Iris pigment epithelial cell (primary cell): Measurements from ENCODE around the gene RPRML.
"Not testable (repeated sequence)": the region's sequence is repeated elsewhere in the genome, so short reads cannot be mapped to it uniquely, and the experiment has no call there.

Source experiments
- DNase-seq: peaks from one replicate; pipeline ENCODE4 v3.0.0-alpha.2; 2011; ENCODE audit warnings: low read depth

Gene RPRML

GRCh38 chr17:46979147-46979863, at the start of gene RPRML:
Gene RPRML, minus strand, starts transcription at chr17:46979253. Its CDS starts 246 bp downstream, at chr17:46979007.
- DNase-seq = peak; percentile 20

- DNase-seq = not testable (repeated sequence)
Observed at GRCh38 chr17:47016966-47017365, 37.9 kb upstream of the RPRML start.

GRCh38 chr17:47013341-47013740, 34.3 kb upstream of the RPRML start:
- DNase-seq = no peak

- no peak for DNase-seq
Observed at GRCh38 chr17:47012457-47012856, 33.4 kb upstream of the RPRML start.

- no peak for DNase-seq
Observed at GRCh38 chr17:47009759-47010594, 30.9 kb upstream of the RPRML start.

- no peak for DNase-seq
Observed at GRCh38 chr17:47004906-47005305, 25.9 kb upstream of the RPRML start.

- not testable (repeated sequence) for DNase-seq
Observed at GRCh38 chr17:47003864-47004263, 24.8 kb upstream of the RPRML start.

GRCh38 chr17:46995841-46996571, 17.0 kb upstream of the RPRML start:
- DNase-seq = peak; percentile 25

GRCh38 chr17:46994993-46995392, 15.9 kb upstream of the RPRML start:
- DNase-seq = no peak

- no peak for DNase-seq
Observed at GRCh38 chr17:46991617-46992016, 12.6 kb upstream of the RPRML start.

GRCh38 chr17:46989637-46990431, 10.8 kb upstream of the RPRML start:
- no peak for DNase-seq

- DNase-seq = not testable (repeated sequence)
Observed at GRCh38 chr17:46987927-46988326, 8.9 kb upstream of the RPRML start.

- no peak for DNase-seq
Observed at GRCh38 chr17:46986366-46986765, 7.3 kb upstream of the RPRML start.

- DNase-seq = no peak
Observed at GRCh38 chr17:46984892-46985291, 5.8 kb upstream of the RPRML start.

- no peak for DNase-seq
Observed at GRCh38 chr17:46984341-46984740, 5.3 kb upstream of the RPRML start.

GRCh38 chr17:46983782-46984181, 4.7 kb upstream of the RPRML start:
- DNase-seq = no peak

- DNase-seq = no peak
Observed at GRCh38 chr17:46982577-46982976, 3.5 kb upstream of the RPRML start.

GRCh38 chr17:46978489-46979146, 435 bp downstream of the RPRML start:
- no peak for DNase-seq

- DNase-seq = no peak
Observed at GRCh38 chr17:46977750-46978488, 1.1 kb downstream of the RPRML start.

GRCh38 chr17:46977348-46977747, 1.7 kb downstream of the RPRML start:
- DNase-seq = peak; percentile 43
